Measurements from ENCODE around the gene KLHL26.

Gene KLHL26

DNA sequence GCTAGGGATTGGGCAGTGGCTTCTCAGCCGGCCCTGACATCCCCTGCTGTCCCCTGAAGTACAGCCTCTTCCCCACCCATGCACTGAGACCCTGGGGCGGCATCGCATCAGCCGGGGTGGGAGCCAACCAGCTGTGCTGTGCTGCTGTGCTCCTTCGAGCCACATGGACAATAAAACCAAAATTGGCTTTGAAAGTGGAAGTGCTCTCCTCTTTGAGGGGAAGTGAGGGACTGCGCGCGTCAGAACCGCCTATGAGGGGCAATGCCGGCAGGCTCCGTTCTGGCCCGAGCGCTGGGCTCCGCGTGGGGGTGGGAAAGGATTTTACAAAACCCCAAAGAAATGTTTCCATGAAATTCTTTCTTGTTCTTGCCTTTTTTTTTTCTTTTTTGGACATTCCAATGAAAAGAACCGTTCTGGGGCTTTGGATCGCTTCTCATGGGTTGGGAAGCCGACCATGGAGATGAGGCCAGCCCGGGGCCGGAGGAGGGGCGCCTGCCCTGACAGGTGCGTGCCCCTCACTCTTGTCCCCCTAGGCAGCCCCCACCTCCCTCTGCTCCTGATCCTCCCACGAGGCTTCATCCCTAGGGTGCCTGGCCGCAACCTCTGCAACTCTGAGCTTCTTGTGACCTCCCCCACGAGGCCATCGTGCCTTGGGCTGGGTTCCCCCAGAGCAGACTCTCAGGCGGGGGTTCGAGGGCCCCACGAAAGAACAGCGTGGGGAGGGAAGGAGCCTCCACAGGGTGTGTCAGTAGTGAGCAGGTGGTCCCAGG lies 22.6 kb downstream of the KLHL26 start:
- Histone ChIP-seq H3K4me1 (ENCODE audit: control insufficient read depth, insufficient read depth, low read length) (peaks cover 3% of the 10 kb centered on the region; the same call in 1 of the 2 replicates), H3K27ac (ENCODE audit: low read depth, low read length) (no peak overlapping the region), H3K27me3 (ENCODE audit: control insufficient read depth, insufficient read depth, low read length) (no peaks in the 10 kb centered on the region), H3K9ac (ENCODE audit: low read depth, low read length) (no peak overlapping the region), H3K36me3 (ENCODE audit: control insufficient read depth, insufficient read depth, low read length) (no peaks in the 10 kb centered on the region), H3K4me3 (ENCODE audit: low read depth, low read length) (no peak overlapping the region), H3K9me3 (ENCODE audit: control insufficient read depth, insufficient read depth, low read length) (no peaks in the 10 kb centered on the region)

- Histone ChIP-seq H3K27me3 (ENCODE audit: control insufficient read depth, insufficient read depth, low read length) (no peaks in the 10 kb centered on the region), H3K9ac (ENCODE audit: low read depth, low read length) (no peak overlapping the region), H3K4me3 (ENCODE audit: low read depth, low read length) (no peak overlapping the region), H3K36me3 (ENCODE audit: control insufficient read depth, insufficient read depth, low read length) (no peaks in the 10 kb centered on the region), H3K9me3 (ENCODE audit: control insufficient read depth, insufficient read depth, low read length) (no peaks in the 10 kb centered on the region), H3K27ac (ENCODE audit: low read depth, low read length) (no peak overlapping the region), H3K4me1 (ENCODE audit: control insufficient read depth, insufficient read depth, low read length) (peaks cover 3% of the 10 kb centered on the region; the same call in 1 of the 2 replicates)
Measured at GRCh38 chr19:18660051-18660910, 23.5 kb downstream of the KLHL26 start.

DNA sequence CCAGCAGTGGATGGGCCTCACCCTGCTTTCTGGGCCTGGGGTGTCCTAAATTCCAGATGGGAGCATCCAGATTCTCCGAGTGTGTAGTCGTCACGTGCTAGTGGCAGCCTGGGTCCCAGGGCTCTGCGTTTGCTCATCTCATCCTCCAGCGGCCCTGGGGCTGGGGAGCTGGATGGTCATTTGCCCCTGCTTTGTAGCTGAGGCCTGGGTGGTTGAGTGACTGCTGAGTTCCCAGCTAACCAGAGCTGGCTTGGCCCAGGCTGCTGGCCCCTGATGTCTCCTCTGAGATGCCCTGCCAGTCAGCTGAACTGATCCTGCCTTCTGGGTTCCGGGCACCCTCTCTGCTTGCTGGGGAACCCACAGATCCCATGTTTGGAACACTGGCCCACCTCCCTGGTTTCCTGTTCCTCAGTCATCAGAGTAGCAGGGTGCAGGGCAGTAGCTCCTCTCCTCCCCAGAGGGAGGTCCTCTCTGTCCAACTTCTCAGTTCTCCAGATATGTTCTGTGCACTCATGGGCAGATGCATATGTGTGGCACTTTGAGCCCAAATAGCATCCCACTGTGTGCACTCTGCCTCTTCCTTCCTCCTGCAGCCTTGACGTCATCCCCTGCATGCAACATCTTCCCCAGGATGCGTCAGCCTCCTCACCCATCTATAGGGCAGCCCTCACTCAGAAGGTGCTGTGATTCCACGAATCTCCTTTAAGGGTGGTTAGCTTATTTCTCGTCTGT lies 24.3 kb downstream of the KLHL26 start:
- Histone ChIP-seq H3K9ac (ENCODE audit: low read depth, low read length) (no peak overlapping the region), H3K27ac (ENCODE audit: low read depth, low read length) (no peak overlapping the region), H3K27me3 (ENCODE audit: control insufficient read depth, insufficient read depth, low read length) (no peaks in the 10 kb centered on the region), H3K36me3 (ENCODE audit: control insufficient read depth, insufficient read depth, low read length) (no peaks in the 10 kb centered on the region), H3K9me3 (ENCODE audit: control insufficient read depth, insufficient read depth, low read length) (no peaks in the 10 kb centered on the region), H3K4me3 (ENCODE audit: low read depth, low read length) (no peak overlapping the region), H3K4me1 (ENCODE audit: control insufficient read depth, insufficient read depth, low read length) (peaks cover 3% of the 10 kb centered on the region; the same call in 1 of the 2 replicates)

GRCh38 chr19:18662972-18663732 lies 26.3 kb downstream of the KLHL26 start:
- H3K27ac ChIP-seq (ENCODE audit: low read depth, low read length): no peak overlapping the region
- H3K4me1 ChIP-seq (ENCODE audit: control insufficient read depth, insufficient read depth, low read length): peaks cover 3% of the 10 kb centered on the region; the same call in 1 of the 2 replicates

DNA sequence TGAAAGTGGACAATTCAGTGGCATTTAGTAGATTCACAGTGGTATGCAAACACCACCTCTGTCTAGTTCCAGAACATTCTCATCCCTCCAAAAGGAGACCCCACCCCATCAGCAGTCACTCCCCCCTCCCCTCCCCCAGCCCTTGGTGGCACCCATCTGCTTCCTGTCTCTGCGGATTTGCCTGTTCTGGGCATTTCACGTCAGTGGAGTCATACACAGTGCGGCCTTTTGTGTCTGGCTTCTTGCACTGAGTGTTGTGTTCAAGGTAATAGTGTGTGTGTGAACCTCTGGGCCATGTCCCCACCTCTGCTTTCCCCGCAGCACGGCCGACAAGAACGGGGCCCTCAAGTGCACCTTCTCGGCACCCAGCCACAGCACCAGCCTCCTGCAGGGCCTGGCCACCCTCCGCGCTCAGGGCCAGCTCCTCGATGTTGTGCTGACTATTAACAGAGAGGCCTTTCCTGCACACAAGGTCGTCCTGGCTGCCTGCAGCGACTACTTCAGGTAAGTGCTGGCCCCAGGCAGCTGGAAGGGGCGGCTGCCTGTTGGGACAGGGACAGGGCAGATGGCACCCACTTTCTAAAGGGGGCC lies 27.2 kb downstream of the KLHL26 start:
- Histone ChIP-seq H3K9me3 (ENCODE audit: control insufficient read depth, insufficient read depth, low read length) (no peaks in the 10 kb centered on the region), H3K4me1 (ENCODE audit: control insufficient read depth, insufficient read depth, low read length) (peaks cover 3% of the 10 kb centered on the region; the same call in 1 of the 2 replicates), H3K27me3 (ENCODE audit: control insufficient read depth, insufficient read depth, low read length) (no peaks in the 10 kb centered on the region), H3K27ac (ENCODE audit: low read depth, low read length) (no peak overlapping the region), H3K36me3 (ENCODE audit: control insufficient read depth, insufficient read depth, low read length) (peaks cover 16% of the 10 kb centered on the region), H3K9ac (ENCODE audit: low read depth, low read length) (no peak overlapping the region), H3K4me3 (ENCODE audit: low read depth, low read length) (no peak overlapping the region)

More at GRCh38 chr19:18662972-18663732, 26.3 kb downstream of the KLHL26 start:
- H3K36me3 ChIP-seq (ENCODE audit: control insufficient read depth, insufficient read depth, low read length): peaks cover 8% of the 10 kb centered on the region
- no peak overlapping the region for H3K9ac ChIP-seq (ENCODE audit: low read depth, low read length)
- no peak overlapping the region for H3K4me3 ChIP-seq (ENCODE audit: low read depth, low read length)
- H3K9me3 ChIP-seq (ENCODE audit: control insufficient read depth, insufficient read depth, low read length): no peaks in the 10 kb centered on the region
- H3K27me3 ChIP-seq (ENCODE audit: control insufficient read depth, insufficient read depth, low read length): no peaks in the 10 kb centered on the region

DNA sequence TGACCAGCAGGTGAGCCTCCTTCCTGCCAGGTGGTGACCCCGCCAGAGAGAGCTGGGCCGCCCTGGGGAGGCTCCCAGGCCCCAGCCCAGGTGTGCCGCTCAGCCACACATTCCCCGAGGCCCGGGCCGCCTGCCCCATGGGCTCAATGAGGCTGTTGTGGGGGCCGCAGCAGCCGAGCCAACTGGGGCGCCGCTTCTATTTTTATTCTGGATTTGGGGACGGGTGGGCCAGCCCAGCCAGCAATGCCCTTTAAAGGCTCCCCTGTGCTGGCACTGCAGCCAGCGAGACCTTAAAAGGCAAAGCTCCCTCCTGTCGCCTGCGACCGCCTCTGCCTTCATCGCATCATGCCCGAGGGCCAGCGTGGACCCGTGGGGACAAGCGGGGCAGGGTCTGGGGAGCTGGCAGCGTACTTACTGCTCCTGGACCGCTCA lies 29.0 kb downstream of the KLHL26 start:
- Histone ChIP-seq H3K9me3 (ENCODE audit: control insufficient read depth, insufficient read depth, low read length) (no peaks in the 10 kb centered on the region), H3K27me3 (ENCODE audit: control insufficient read depth, insufficient read depth, low read length) (no peaks in the 10 kb centered on the region), H3K27ac (ENCODE audit: low read depth, low read length) (no peak overlapping the region), H3K4me1 (ENCODE audit: control insufficient read depth, insufficient read depth, low read length) (peaks cover 3% of the 10 kb centered on the region; the same call in 1 of the 2 replicates), H3K9ac (ENCODE audit: low read depth, low read length) (no peak overlapping the region), H3K36me3 (ENCODE audit: control insufficient read depth, insufficient read depth, low read length) (peaks cover 18% of the 10 kb centered on the region), H3K4me3 (ENCODE audit: low read depth, low read length) (no peak overlapping the region)

DNA sequence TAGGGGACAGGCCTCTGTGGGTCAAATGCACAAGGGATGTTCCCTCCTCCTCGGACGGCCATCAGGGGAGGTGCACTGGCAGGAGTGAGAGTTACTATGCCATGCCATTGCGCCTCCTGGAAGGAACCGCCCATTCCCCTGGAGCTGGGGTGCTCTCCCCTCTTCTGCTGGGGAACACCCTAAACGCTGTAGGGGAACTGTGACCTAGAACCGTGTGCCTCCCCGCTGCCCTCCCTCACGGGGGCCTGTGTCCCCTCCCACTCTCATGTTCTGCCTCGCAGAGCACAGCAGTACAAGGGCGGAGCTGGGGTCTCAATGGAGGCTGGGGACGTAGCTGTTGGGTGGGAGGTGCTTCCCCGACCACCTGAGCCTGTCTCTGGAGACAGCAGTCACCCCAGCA lies 29.5 kb downstream of the KLHL26 start:
- H3K27ac ChIP-seq (ENCODE audit: low read depth, low read length): no peak overlapping the region
- H3K4me3 ChIP-seq (ENCODE audit: low read depth, low read length): no peak overlapping the region
- no peak overlapping the region for H3K9ac ChIP-seq (ENCODE audit: low read depth, low read length)
- H3K36me3 ChIP-seq (ENCODE audit: control insufficient read depth, insufficient read depth, low read length): peaks cover 18% of the 10 kb centered on the region
- H3K9me3 ChIP-seq (ENCODE audit: control insufficient read depth, insufficient read depth, low read length): no peaks in the 10 kb centered on the region
- peaks cover 3% of the 10 kb centered on the region; the same call in 1 of the 2 replicates for H3K4me1 ChIP-seq (ENCODE audit: control insufficient read depth, insufficient read depth, low read length)
- no peaks in the 10 kb centered on the region for H3K27me3 ChIP-seq (ENCODE audit: control insufficient read depth, insufficient read depth, low read length)

GRCh38 chr19:18666784-18667183 lies 30.0 kb downstream of the KLHL26 start:
- Histone ChIP-seq H3K4me1 (ENCODE audit: control insufficient read depth, insufficient read depth, low read length) (peaks cover 3% of the 10 kb centered on the region; the same call in 1 of the 2 replicates), H3K9me3 (ENCODE audit: control insufficient read depth, insufficient read depth, low read length) (no peaks in the 10 kb centered on the region), H3K9ac (ENCODE audit: low read depth, low read length) (no peak overlapping the region), H3K27me3 (ENCODE audit: control insufficient read depth, insufficient read depth, low read length) (no peaks in the 10 kb centered on the region), H3K36me3 (ENCODE audit: control insufficient read depth, insufficient read depth, low read length) (peaks cover 18% of the 10 kb centered on the region), H3K4me3 (ENCODE audit: low read depth, low read length) (no peak overlapping the region), H3K27ac (ENCODE audit: low read depth, low read length) (no peak overlapping the region)

GRCh38 chr19:18667531-18668251 lies 30.9 kb downstream of the KLHL26 start:
- no peak overlapping the region for H3K4me3 ChIP-seq (ENCODE audit: low read depth, low read length)
- H3K27me3 ChIP-seq (ENCODE audit: control insufficient read depth, insufficient read depth, low read length): no peaks in the 10 kb centered on the region
- H3K36me3 ChIP-seq (ENCODE audit: control insufficient read depth, insufficient read depth, low read length): peaks cover 18% of the 10 kb centered on the region
- H3K4me1 ChIP-seq (ENCODE audit: control insufficient read depth, insufficient read depth, low read length): peaks cover 3% of the 10 kb centered on the region; the same call in 1 of the 2 replicates
- no peaks in the 10 kb centered on the region for H3K9me3 ChIP-seq (ENCODE audit: control insufficient read depth, insufficient read depth, low read length)
- no peak overlapping the region for H3K9ac ChIP-seq (ENCODE audit: low read depth, low read length)
- no peak overlapping the region for H3K27ac ChIP-seq (ENCODE audit: low read depth, low read length)
